Ramos (cell line): ENCODE measurements around the gene POGLUT3.

Experiments
- in situ Hi-C: fragments of 300-500 bp; cut with MboI; formaldehyde crosslinking; loops from one replicate; pipeline ENCODE4 v1.14.3; 2022; ENCODE audit warnings: low sequenced_read_pairs; ENCODE audit not compliant: unreplicated experiment

Gene POGLUT3

GRCh38 chr11:108508653-108509593, 10.7 kb upstream of the POGLUT3 start:
- in situ Hi-C loops: no loop called here

- in situ Hi-C loops: no loop called here
Observed at GRCh38 chr11:108501396-108501795, 3.2 kb upstream of the POGLUT3 start.

GRCh38 chr11:108500721-108501120, 2.5 kb upstream of the POGLUT3 start:
- in situ Hi-C loops: no loop called here

- in situ Hi-C loops: no loop called here
Observed at GRCh38 chr11:108500169-108500568, 2.0 kb upstream of the POGLUT3 start.

GRCh38 chr11:108498816-108499408, 728 bp upstream of the POGLUT3 start:
- in situ Hi-C loops: no loop called here

GRCh38 chr11:108497317-108498045, 703 bp downstream of the POGLUT3 start:
- in situ Hi-C loops: no loop called here

DNA sequence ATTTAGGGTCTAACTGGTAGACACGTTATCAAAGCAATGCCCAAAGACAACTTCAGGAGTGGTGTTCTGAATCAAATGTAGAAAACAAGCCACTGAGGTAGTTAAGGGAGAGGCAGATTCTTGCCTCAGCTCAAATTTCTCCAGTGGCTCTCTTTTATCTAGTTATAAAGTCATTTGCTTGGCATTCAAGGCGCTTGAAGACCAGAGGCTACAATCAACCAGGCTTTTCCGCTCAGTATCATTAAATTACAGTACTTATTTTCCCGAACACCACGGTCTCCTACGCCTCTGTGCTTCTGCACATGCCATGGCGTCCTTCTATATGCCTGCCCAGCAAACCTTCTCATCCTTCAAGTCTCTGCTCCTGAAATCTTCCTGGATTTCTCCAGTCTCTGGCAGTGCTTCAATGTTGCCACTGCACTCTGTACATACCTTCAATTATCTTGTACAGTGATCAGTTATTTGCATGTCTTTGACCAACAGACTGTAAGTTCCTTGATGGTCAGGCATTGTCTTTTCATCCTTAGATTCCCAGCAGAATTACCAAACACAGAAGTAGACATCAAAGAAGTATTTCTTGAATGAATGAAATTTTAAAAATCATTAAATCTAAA, 1.4 kb downstream of the POGLUT3 start:
- in situ Hi-C loops: no loop called here

DNA sequence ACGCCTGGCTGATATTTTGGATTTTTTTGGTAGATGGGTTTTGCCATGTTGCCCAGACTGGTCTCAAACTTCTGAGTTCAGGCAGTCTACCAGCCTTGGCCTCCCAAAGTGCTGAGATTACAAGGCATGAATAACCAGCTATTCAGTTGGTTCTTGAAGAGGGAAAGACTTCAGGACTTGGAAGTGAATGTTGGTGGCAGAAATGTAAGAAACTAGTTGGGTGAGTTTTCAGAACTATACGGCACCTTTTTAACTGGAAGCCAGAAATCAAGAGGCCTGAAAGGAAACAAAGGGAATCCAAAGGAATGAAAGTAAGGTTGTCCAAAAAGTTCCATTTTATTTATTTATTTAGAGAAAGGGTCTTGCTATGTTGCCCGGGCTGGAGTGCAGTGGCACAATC, 2.9 kb downstream of the POGLUT3 start:
- in situ Hi-C loops: no loop called here

GRCh38 chr11:108494182-108494581, 4.0 kb downstream of the POGLUT3 start:
- in situ Hi-C loops: no loop called here

GRCh38 chr11:108491936-108492335, 6.2 kb downstream of the POGLUT3 start:
- in situ Hi-C loops: no loop called here

GRCh38 chr11:108486828-108487227, 11.4 kb downstream of the POGLUT3 start:
- in situ Hi-C loops: no loop called here

DNA sequence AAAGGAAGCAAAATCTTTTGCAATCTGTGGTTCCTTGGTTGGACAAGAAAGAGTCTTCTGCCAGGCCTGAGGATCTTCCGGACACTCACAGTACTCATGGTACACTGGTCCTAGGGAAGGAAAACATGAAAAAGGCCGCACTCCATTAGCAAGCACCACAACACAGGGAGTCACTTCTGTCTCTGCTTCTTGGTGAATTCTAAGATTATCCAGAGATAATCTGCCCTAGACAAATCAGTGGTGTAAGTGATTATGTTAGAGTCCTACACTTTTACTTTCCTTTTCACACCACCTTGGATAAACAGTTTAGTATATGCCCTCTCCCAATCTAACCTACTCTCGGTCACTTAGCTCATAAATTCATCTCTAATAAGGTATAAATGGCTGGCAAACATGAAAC, 11.9 kb downstream of the POGLUT3 start:
- in situ Hi-C loops: no loop called here

DNA sequence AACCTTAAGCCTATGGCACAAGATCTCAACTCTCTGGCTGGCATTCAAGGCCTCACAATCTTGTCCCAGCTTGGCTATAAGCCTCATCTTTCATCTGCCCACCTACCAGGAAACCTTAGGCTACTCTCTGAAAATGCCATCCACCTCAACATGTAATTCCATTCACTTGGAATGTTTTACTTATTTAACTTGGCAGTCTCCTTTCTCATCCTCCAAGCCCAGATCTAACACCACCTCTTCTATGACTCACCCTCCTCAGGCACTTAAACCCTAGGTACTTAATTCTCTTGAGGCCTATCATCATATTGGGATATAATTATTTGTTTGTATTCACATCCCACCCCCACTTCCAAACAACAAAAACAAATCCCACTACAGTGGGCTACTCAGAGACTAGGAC, 15.0 kb downstream of the POGLUT3 start:
- in situ Hi-C loops: no loop called here

DNA sequence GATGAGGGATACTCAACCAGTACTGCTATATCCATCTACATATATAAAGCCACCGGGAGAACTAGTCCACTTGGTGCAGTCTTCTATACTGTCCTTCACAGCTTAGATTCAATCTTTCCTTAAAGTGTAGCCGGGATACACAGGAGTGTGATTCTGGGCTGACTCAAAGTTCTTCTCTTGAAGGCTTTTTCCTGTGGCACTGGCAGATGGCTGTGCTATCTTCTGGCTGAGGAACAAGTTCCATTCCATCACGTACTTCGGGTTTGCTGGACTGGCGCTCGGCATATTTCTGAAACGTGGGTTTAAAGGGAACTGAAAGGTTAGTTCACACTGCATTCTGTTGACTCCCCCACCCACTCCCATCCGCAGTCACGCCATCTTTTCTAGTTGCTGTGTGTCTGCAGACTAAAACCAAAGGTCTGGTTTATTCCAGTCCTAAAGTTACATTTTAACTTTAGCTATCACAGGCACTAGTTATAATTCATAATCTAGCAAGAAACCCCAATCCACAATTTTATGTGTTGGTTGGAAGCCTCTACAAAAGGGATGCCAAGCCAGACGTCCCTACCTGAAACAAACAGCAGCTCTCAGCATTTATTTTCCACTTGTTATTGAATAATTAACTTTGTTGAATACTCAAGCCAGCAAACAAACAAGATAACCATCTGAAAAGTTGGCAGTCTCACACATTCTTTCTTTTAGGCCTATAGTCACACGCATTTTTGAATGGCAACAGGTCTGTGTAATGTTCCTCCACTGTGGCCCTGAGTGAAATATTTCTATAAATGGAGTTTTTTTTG, 23.3 kb downstream of the POGLUT3 start:
- in situ Hi-C loops: no loop called here

- in situ Hi-C loops: no loop called here
Observed at GRCh38 chr11:108472681-108473080, 25.5 kb downstream of the POGLUT3 start.

DNA sequence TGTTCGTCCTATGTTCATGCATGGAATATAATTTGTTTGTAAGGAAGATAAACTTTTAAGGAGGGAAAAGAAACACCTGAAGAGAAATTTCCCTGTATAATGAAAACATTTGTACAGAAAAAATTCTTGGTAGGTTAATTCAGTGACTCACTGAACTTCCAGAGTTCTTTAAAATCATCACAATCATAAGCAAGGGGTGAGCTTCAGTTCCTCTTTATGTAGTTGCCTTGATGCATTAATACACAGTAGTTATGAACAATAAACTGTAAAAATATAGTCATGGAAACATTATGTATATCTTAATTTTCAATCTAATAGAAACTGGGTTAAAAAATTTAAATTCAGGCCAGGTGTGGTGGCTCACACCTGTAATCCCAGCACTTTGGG, 29.7 kb downstream of the POGLUT3 start:
- in situ Hi-C loops: no loop called here

GRCh38 chr11:108467091-108467823, 30.9 kb downstream of the POGLUT3 start, which contains the start of gene C11orf65:
C11orf65 (minus strand) TSS chr11:108467529; CDS start chr11:108461559, 5,970 bp downstream.
- in situ Hi-C loops: no loop called here

DNA sequence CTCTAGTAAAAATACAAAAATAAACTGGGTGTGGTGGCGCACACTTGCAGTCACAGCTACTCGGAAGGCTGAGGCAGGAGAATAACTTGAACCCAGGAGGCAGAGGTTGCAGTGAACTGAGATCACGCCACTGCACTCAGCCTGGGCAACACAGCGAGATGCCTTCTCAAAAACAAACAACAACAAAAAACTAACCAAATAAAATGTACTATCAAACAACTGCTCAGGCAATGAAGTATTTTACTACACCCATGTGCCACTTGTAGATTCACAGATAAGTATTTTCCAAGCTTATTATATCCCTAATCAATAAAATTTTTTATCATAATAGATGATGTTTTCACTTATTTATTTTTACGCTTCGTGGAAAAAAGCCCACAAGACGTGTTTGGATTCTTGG, 31.8 kb downstream of the POGLUT3 start:
- in situ Hi-C loops: no loop called here

DNA sequence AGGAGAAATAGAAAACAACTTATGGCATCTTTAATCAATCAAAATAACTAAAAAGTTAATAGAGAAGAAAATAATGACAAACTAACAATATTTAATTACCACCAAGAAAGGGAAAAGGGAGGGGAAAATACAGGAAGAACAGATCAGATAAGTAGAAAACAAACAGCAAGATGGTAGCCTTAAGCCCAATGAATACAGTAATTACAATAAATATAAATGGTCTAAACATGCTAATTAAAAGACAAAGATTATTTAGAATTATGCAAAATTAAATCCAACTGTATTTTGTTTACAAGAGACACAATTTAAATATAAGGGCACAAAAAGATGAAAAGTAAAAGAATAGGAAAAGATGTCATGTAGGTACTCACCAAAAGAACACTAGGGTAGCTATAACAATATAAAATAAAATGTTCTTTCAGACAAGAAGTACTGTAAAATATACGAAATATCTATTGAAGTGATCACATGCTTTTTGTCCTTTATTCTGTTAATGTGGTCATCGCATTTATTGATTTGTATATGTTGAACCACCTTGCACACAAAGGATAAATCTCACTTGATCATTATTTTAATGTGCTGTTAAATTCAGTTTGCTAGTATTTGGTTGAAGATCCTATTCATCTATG, 44.9 kb downstream of the POGLUT3 start:
- in situ Hi-C loops: no loop called here
